Measurements from ENCODE around the gene NEUROG1.

- TF ChIP-seq POLR2A (IDR thresholded peaks at IDR 0.05) (no peak), CTCF (IDR thresholded peaks at IDR 0.05) (no peak), POLR2AphosphoS5 (IDR thresholded peaks at IDR 0.05) (no peak)
Measured at GRCh38 chr5:135488727-135489465, 46.9 kb downstream of the NEUROG1 start.
